Astrocyte of the spinal cord (primary cell): ENCODE data around the gene PBX1.

Source experiments
- DNase-seq: peaks from one replicate; pipeline ENCODE4 v3.0.0; 2011; ENCODE audit warnings: low read depth, low spot score
- H3K4me3 ChIP-seq: 2 replicates; pipeline ENCODE4 v1.5.1; 2011; ENCODE audit warnings: low read depth, mild to moderate bottlenecking, low read length, moderate library complexity
- in situ Hi-C: cut with HindIII; loops from 2 replicates; pipeline ENCODE4 v1.10.0; 2017; ENCODE audit warnings: low sequenced_read_pairs
- TF ChIP-seq, protein P1 (sequence below): IDR thresholded peaks from 2 replicates; pipeline ENCODE4 v1.5.1; 2012; ENCODE audit warnings: low read depth, mild to moderate bottlenecking, low read length, inconsistent platforms

Gene PBX1

DNA sequence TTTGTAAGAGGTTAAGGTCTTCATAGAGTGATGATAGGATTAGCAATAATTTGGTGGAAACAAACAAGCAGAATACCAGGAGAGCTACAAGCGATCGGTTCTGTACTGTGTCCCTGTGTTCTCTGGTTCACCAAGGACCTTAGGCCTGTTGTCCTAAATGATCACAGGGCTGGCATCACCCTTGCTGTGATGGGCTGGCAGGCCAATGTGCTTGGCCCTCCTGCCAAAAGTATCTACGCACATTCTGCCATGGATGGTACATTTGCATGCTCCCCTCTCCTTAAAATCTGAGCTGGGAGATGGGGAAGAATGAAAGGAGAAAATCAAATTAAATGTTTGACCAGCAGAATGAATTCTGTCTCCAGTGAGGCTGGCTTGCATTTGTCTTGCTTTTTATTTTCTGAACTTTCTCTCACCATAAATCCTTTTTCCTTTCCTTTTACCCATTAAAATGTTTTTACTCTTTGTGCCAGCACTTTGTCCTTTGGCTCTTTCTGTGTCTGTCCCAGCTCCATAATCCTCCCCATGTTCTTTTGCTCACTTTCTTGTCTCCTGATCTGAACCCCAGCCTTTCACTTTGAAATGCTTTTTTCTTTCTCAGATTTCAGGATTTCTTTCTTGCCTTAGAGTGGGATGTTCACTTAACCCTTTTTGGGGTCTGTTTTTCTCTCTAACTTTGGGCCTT lies 51.7 kb downstream of the PBX1 start:
- no peak overlapping the region for H3K4me3 ChIP-seq
- no peak for DNase-seq
- in situ Hi-C loops = no loop called here
- TF ChIP-seq, protein P1, sequence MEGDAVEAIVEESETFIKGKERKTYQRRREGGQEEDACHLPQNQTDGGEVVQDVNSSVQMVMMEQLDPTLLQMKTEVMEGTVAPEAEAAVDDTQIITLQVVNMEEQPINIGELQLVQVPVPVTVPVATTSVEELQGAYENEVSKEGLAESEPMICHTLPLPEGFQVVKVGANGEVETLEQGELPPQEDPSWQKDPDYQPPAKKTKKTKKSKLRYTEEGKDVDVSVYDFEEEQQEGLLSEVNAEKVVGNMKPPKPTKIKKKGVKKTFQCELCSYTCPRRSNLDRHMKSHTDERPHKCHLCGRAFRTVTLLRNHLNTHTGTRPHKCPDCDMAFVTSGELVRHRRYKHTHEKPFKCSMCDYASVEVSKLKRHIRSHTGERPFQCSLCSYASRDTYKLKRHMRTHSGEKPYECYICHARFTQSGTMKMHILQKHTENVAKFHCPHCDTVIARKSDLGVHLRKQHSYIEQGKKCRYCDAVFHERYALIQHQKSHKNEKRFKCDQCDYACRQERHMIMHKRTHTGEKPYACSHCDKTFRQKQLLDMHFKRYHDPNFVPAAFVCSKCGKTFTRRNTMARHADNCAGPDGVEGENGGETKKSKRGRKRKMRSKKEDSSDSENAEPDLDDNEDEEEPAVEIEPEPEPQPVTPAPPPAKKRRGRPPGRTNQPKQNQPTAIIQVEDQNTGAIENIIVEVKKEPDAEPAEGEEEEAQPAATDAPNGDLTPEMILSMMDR = no peak

DNA sequence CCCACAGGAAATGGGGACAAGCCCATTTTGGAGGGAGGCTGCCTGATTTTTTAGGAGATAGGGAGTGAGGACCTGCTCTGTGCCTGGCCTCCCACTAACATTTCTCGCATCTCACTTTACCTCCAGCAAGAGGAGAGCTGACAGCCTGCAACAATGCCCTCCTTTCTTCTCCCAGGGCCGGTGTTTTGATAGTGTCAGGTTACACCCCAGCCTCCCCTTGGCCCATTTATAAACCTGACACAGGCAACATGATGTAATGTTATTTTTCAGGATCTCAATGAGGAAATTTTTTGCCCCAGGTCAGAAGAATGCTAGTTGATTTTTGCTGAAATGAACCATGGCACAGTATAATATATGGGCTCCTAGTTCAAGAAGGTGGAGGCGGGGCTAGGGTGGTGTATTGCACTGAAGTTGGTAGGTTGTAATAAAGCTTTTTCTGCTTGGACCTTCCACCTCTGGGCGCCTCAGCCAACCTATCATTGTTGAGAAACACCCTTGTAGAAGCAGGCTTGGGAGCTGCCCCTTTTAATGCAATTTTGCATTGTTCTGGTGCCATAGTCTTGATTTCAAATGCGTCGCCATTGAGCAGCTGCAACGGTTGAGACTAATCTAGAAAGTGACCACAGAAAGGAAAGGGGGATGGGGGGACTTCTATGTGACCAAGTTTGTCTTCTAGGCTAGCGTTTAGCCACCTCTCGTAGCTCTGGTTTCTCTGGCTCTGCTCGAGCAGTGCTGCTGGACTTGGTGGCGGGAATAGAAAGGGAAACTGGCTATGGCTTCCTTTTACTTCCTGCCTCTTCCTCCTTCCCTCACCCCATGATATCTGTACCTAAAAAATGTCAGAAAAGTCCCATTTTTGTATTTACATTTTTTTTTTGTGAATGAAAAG lies 53.0 kb downstream of the PBX1 start:
- DNase-seq = peak; percentile 89
- TF ChIP-seq, protein P1 = no peak
- in situ Hi-C loops = no loop called here
- H3K4me3 ChIP-seq = no peak overlapping the region

DNA sequence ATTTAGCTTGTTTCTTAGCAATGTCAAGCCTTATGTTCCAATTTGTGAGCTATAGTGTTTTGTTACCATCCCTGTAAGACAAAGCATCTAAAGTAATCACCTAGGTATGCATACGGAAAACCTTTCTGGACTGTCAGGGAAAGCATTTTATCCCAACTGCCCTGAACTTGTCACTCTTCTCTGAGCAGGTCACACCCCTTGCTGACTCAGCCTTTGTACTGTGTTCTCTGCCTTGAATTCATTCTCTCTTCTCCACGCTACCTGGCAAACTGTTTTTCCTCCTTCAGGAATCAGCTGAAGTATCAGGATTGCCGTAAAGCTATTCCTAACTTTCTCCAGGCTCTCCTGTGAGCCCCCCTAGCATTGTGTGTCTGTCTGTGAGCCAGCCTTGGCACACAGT lies 54.2 kb downstream of the PBX1 start:
- in situ Hi-C loops = no loop called here

DNA sequence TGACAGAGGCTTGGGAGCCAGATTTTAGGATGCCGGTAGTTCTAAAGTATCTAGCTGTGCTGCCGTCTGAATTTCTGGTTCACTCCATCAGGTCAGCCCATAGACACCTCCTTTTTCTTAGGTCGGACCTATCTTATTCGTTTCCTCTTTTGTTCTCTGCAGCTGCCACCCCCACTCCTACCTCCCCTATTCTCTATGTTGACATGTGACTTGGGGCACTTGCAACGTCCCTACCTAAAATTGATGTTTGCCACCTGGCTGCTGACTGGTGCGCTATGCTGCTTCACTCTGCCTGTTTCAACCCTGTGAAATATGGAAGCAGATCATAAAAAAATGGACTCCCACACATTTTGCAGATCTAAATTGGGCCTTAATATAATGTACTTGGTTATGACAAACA lies 55.3 kb downstream of the PBX1 start:
- in situ Hi-C loops = no loop called here
- TF ChIP-seq, protein P1 = no peak
- no peak overlapping the region for H3K4me3 ChIP-seq
- no peak for DNase-seq

More for the DNA sequence above, 54.2 kb downstream of the PBX1 start:
- TF ChIP-seq, protein P1 = no peak
- no peak overlapping the region for H3K4me3 ChIP-seq
- DNase-seq = peak; percentile 30

DNA sequence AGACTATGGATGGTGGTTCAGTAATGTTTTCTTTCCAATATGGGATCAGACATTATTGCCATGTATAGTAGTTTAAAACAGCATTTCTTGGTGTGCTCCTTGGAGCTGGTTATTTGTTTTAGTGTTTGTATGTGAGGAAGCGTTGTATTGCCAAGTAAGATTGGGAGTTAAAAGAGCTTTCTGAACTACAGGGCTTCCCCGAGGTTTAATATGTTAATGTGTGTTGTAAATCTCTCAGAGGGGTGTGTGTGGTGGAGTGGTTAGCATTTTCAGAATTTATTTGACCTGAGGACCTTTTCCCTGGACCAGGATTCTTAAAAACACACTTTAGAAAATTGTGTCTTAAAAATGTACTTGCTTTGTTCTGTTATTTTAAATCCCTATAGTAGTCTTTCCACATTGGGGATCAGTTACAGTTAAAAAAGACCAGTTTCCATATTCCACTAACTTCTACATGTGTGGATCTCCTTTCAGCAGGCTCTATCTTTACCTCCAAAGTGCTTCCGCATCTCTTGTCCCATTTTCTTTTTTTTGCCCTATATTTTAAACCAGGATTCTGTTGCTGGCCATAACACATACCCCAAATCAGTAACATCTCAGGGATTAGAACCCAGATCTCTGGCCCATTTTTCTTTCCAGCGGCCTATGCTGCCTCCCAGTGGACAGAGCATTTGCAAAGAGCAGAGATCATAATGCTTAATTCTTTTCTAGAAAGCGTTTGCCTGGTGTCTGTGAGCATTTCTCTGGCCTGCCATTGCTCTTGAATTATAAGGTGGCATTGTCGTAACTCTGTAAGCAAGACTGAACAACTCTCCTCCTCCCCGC lies 58.6 kb downstream of the PBX1 start:
- DNase-seq = peak; percentile 51
- in situ Hi-C loops = no loop called here
- TF ChIP-seq, protein P1 = peak; percentile 71
- H3K4me3 ChIP-seq = no peak overlapping the region

DNA sequence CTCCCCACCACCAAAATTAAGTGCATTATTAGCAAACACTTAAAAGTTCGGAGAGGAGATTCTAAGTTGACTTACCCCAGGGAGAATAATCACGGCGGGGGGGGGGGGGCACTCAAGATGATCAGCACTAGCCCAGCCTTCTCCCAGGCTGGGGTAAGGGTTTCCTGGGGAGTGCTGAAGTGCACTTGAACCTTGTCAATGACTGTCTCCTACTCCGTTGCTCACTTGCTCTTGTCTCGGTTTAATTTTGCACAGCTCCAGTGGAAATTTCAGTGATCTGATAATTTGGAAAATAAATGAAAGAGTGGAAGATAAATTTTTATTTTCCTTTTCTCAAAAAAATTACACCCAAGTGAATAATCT lies 59.2 kb downstream of the PBX1 start:
- in situ Hi-C loops = no loop called here
- DNase-seq = no peak
- TF ChIP-seq, protein P1 = no peak
- no peak overlapping the region for H3K4me3 ChIP-seq
